ENCODE measurements around the gene TRNP1.

The TRNP1 gene

GRCh38 chr1:27049607-27050006 is 56.1 kb downstream of the TRNP1 start:
- no peak for TF ChIP-seq CTCF (IDR thresholded peaks at IDR 0.05; ENCODE audit: borderline replicate concordance, insufficient read depth, low read depth, low read length)
- no peak overlapping the region for H3K4me3 ChIP-seq (ENCODE audit: low read depth, low read length)
